Spleen (tissue), 7 donors: Measurements from ENCODE around the gene FAR2.

Experiments
- CTCF ChIP-seq, 11 experiments: fragments of 200-600 bp in 7 of 11; fragments of 450-650 bp in 4 of 11; sonication (generic) in 4 of 11; IDR thresholded peaks in 8 of 11; conservative IDR thresholded peaks in 3 of 11; 1 replicate in 7 of 11; 2 replicates in 4 of 11; pipeline versions ENCODE4 v1.4.0 to v1.8.0; 2016 to 2021; ENCODE audit warnings: antibody characterized with exemption in 11 of 11, inconsistent platforms in 4 of 11, mild to moderate bottlenecking in 1 of 11
- POLR2A ChIP-seq, 3 donors: fragments of 450-650 bp; IDR thresholded peaks; one replicate each; pipeline ENCODE4 v1.5.1; 2017; ENCODE audit warnings: antibody characterized with exemption in 3 of 3, mild to moderate bottlenecking in 1 of 3
- POLR2AphosphoS5 ChIP-seq, 3 donors: sonication (generic); formaldehyde crosslinking; IDR thresholded peaks; one replicate each; pipeline ENCODE4 v1.5.1; 2017; ENCODE audit warnings: antibody characterized with exemption in 3 of 3
- donor health status: DM: no; HTN: no; CAD: no; lungs with moderate emphysema.
- donor health status: DM: no; HTN: no; CAD: no.
- donor health status: DM: no; HTN: no; CAD: no.

GRCh38 chr12:29245246-29245645 is 96.2 kb downstream of the FAR2 start:
- no peak for TF ChIP-seq CTCF (IDR thresholded peaks at IDR 0.05 in 8 of 11, conservative IDR thresholded peaks at IDR 0.05 in 3 of 11)
- TF ChIP-seq POLR2A (IDR thresholded peaks at IDR 0.05), result no peak
- no peak for TF ChIP-seq POLR2AphosphoS5 (IDR thresholded peaks at IDR 0.05)
